Midbrain (tissue), 1 donor: ENCODE results near the gene CIC.
"Not testable (repeated sequence)": the region's sequence is repeated elsewhere in the genome, so short reads cannot be mapped to it uniquely, and the experiment has no call there.

Source experiments
- DNase-seq: peaks from one replicate; lab custom pipeline; 2025; lab: John Stamatoyannopoulos, UW

The CIC gene

DNA sequence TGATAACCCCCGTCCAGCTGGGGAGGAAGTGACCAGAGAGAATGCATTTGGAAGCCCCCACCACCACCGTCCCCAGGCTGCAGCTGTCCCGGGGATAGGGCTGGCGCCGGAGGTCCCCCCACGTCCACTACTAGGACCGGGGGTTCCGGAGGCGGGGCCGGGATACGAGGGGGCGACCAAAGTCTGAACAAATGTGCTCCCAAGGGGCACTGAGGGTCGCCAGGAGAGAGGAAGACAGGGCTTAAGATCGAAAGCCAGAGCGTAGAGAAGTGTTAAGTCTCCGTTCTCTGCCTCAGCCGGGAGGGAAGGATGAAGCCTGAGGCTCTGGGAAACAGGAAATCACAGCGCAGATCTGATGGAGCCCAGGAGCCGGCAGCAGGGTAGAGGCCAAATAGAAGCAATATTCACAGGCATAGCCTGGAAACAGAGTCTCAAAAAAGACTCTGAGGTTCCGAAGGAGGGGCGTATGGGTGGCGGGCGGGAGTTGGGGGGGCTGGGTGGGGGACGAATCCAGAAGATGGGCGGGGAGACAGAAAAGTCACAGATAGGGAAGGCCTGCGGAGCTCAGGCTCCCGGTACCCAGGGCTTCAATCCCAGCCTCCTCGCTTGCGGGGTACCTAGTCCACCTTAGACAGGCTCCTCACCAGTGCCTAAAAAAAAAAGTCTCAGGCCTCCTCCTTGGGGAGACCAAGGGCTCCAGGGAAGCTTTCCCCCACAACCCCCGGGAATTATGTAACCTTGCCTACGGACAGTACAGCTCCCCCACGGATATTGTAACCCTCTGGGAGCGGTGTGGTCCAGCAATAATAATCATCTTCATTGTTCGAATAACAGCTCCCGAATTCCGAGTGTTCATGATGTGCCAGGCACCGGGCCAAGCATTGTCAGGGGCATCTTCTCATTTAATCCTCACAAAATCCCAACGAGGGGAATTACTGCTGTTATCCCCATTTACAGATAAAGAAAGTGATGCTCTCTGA lies 13.0 kb upstream of the CIC start:
- peak; percentile 56 for DNase-seq

DNA sequence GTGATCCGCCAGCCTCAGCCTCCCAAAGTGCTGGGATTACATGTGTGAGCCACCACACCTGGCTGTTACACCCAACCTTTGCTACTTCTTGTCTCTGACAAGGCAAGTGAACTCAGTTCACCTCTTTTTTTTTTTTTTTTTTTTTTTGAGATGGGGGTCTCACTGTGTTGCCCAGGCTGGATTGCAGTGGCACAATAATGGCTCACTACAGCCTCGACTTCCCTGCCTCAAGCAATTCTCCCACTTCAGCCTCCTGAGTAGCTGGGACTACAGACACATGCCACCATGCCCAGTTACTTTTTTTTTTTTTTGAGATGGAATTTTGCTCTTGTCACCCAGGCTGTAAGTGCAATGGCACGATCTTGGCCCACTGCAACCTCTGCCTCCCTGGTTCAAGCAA lies 11.2 kb upstream of the CIC start:
- not testable (repeated sequence) for DNase-seq

DNA sequence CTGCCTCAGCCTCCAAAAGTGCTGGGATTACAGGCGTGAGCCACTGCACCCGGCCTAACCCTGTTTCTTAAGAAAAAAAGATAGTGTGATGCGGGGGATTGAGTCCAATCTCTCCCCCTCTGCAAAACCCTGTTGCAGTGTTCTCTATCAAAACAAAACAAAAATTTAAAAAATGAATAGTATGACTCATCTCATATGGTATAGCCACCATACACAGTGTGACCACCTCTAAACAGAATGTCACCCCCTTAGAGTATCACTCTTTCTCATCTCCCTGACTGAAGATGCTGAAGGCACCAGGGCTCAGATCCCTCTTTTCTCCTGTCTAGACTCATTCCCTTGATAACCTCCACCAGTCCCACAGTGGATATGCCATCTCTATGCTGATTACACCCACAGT lies 7.3 kb upstream of the CIC start:
- no peak for DNase-seq

DNA sequence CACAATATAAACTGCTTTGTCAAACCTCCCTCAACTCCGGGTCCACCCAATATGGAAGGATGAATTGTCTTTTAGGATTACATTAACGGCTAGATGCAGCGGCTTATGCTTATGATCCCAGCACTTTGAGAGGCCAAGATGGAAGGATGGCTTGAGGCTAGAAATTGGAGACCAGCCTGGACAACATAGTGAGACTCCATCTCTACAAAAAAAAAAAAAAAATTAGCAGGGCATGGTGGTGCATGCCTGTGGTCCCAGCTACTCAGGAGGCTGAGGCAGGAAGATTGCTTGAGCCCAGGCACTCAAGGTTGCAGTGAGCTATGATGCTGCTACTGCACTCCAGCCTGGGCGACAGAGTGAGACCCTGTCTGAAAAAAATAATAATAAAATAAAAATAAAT lies 2.9 kb upstream of the CIC start:
- not testable (repeated sequence) for DNase-seq

DNA sequence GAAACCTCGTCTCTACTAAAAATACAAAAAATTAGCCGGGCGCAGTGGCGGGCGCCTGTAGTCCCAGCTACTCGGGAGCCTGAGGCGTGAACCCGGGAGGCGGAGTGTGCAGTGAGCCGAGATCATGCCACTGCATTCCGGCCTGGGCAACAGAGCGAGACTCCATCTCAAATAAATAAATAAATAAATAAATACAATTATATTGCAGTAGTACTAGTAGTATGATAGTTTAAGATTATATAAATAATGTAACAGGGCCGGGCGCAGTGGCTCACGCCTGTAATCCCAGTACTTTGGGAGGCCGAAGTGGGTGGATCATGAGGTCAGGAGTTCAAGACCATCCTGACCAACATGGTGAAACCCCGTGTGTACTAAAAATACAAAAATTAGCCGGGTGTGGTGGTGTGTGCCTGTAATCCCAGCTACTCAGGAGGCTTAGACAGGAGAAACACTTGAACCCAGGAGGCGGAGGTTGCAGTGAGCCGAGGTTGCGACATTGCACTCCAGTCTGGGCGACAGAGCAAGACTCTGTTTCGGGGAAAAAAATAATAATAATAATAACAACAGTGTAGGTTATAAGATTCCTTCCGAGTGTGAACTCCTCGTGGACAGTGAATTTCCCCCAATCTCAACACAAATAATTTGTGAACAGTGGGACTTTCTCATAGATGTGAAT lies 2.0 kb upstream of the CIC start:
- not testable (repeated sequence) for DNase-seq

DNA sequence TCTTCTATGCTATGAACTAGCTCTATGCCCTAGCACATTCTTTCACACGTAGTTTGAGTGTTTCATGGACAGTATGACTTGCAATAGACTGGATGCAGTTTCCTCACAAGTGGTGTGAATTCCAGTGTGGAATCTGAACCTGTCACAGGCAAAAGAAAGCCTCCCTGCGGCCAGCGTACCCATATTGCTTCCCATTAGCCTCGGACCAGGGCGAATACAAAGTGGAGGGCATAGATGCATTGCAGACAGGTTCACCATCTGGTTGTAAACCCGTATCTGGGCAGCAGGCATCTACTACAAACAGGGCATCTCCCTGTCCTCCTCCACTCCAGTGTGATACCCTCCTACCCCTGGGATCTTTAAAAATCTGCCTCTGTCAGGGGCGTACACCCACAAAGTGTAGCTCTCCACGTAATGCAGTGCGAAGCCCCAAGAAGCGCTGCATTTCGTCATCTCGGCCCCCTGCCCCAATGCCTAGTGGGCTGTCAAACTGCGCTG lies 1.4 kb upstream of the CIC start:
- DNase-seq, result no peak

DNA sequence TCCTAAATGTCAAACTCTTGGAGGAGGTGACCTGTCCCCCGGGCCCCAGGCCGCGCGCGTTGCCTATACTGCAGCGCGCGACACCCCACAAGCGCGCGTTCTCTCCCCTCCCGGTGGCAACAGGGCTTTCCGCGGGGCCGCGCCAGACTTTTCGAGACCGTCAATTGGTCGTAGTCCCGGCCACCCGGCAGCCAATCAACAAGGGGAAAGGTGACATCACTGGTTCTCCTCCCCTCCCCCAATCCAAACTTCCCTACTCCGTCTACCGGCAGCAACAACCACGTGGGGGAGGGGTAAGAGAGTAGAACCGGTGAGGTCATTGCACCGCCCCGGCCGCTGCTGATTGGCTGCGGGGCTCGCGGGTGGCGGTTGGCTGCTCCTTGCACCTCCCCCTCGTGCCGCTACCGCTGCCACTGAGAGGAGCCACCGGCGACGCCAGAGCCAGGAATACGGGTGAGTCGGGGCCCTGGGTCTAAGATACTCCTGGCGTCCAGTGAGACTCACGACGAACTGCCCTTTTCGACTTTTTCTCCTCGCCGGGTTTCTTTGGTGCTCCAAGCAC lies 829 bp upstream of the CIC start:
- DNase-seq, result peak; percentile 100

DNA sequence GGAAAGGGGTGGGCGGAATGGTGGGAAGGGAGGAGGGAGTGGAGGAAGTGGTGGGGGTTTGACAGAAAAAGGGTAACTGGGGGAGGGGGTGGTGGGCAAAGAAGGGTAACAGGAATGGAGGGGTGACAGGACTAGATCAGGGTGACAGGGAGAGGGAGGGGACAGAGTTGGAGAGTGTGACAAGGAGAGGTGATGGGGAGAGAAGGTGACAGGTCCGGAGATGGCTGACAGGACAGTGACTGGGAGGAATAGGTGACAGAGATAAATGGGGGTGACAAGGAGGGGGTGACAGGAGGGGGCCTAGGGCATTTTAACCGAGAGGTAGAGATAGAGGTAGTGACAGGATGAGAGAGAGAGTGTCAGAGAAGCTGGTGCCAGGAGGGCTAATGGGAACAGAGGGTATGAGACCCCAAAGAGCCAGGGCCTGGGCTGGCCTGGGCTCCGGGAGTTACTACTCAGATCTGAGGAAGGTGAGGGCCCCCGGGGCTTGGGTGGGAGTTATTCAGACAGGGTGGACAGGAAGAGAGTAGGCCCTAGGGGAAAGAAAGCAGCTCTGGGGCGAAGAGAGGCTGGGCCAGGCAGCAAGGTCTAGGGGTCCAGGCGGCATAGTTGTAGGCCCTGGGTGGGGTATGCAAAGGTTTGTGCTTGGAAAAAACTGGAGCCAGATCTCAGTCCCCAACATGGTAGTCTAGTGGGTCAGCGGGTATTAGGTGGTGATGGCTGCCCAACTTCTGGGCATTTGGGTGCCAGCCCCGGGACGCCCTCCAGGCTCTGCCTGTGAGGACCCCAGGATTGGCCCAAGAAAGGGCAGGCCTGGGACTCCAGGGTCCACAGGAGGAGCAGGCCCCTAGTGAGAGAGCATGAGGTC lies 660 bp downstream of the CIC start:
- no peak for DNase-seq

DNA sequence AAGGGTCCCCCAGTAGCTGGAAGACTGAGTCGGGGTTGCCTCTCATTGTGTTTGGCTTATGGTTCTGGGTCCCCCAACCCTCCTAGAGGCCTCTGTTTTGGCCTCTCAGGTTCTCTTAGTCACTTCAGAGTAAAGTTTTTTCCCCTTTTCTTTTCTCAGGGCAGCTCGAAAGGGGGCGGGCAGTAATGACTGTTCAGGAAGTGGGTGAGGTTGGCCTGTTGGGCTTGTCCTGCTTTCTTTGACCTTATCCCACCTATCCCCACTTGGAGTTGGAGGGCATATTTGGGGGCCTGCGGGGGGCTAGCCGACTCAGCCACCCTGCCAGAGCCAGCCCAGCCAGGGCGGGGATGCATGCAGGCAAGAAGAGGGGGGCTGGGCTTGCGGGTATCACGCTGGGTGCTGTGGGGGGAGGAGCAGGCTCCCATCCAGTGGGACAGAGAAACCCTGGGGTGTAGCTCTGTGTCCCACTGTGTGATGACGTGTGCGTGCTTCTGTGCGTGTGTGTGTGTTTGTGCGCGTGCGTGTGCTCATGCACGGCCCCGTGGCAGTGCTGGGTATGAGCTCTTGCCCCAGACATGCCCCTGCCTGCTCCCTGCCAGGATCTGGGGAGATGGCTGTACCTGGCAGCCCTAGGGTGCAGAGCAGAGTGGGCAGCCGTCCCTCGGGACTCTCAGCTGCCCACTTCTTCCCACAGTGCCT lies 1.4 kb downstream of the CIC start:
- DNase-seq, result peak; percentile 67

DNA sequence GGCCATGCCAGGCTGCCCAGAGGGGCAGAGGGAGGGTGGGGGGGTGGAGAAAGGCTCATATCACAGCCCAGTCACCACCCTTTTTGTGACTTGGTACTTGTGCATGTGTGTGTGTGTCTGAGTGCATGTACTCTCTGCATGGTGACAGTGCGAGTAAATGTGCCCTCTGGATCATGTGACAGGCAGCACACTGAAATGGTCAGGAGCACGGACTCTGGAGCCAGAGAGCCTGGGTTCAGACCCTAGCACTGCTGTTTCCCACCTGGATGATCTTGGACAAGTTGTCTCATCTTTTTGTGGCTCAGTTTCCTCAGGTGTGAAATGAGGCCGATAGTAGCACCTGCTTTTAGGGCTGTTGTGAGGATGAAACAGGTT lies 2.0 kb downstream of the CIC start:
- no peak for DNase-seq

DNA sequence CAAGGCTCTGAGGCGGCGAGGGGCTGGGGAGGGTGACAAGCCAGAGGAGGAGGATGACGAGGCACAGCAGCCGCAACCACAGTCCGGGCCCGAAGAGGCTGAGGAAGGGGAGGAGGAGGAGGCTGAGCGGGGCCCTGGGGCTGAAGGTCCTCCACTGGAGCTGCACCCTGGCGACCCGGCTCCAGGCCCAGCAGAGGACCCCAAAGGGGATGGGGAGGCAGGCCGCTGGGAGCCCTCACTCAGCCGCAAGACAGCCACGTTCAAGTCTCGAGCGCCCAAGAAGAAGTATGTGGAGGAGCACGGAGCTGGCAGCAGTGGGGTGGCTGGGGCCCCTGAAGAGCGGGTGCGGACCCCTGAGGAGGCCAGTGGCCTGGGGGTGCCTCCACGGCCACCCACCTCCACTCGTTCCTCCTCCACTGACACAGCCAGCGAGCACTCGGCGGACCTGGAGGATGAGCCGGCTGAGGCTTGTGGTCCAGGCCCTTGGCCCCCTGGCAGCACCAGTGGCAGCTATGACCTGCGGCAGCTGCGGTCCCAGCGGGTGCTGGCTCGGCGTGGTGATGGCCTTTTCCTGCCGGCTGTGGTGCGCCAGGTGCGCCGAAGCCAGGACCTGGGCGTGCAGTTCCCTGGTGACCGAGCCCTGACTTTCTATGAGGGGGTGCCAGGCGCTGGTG lies 2.9 kb downstream of the CIC start:
- DNase-seq, result no peak

DNA sequence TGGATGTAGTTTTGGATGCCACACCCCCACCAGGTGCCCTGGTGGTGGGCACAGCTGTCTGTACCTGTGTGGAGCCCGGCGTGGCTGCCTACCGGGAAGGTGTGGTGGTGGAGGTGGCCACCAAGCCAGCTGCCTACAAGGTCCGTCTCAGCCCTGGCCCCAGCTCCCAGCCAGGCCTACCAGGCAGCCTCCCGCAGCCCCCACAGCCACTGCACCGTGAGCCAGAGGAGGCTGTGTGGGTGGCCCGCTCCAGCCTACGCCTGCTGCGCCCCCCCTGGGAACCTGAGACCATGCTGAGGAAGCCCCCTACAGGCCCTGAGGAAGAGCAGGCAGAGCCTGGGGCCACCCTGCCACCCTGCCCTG lies 3.5 kb downstream of the CIC start:
- DNase-seq, result no peak

DNA sequence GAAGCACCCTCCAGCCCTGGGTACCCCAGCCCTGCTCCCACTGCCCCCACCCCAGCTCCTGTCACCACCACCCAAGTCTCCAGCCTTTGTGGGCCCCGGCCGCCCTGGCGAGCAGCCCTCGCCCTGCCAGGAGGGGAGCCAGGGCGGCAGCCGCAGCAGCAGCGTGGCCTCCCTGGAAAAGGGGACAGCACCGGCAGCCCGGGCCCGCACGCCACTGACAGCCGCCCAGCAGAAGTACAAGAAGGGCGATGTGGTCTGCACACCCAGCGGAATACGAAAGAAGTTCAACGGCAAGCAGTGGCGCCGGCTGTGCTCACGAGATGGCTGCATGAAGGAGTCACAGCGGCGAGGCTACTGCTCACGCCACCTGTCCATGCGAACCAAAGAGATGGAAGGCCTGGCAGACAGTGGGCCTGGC lies 3.9 kb downstream of the CIC start:
- DNase-seq, result no peak

DNA sequence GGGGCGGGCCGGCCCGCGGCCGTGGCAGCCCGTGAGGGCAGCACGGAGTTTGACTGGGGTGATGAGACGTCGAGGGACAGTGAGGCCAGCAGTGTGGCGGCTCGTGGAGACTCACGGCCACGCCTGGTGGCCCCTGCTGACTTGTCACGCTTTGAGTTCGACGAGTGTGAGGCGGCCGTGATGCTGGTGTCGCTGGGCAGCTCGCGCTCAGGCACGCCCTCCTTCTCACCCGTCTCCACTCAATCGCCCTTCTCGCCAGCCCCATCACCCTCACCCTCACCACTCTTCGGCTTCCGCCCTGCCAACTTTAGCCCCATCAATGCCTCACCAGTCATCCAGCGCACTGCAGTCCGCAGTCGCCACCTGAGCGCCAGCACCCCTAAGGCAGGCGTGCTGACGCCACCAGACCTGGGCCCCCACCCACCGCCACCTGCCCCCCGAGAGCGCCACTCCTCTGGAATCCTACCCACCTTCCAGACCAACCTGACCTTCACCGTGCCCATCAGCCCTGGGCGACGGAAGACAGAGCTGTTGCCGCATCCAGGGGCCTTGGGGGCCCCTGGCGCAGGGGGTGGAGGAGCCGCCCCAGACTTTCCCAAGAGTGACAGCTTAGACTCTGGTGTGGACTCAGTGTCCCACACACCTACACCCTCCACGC lies 4.5 kb downstream of the CIC start:
- no peak for DNase-seq

DNA sequence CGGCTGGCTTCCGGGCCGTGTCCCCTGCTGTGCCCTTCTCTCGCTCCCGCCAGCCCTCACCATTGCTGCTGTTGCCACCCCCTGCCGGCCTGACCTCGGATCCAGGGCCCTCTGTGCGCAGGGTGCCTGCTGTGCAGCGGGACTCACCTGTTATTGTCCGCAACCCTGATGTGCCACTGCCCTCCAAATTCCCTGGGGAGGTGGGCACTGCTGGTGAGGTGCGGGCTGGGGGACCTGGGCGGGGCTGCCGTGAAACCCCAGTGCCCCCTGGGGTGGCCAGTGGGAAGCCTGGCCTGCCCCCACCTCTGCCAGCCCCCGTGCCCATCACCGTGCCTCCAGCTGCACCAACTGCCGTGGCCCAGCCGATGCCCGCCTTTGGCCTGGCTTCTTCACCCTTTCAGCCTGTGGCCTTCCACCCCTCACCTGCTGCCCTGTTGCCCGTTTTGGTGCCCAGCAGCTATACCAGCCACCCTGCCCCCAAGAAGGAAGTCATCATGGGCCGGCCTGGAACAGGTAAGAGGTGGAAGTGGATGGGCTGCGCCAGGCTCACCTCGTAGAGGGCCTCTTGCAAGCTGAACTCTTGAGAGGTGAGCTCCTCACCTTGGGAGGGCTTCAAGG lies 5.1 kb downstream of the CIC start:
- DNase-seq, result no peak

DNA sequence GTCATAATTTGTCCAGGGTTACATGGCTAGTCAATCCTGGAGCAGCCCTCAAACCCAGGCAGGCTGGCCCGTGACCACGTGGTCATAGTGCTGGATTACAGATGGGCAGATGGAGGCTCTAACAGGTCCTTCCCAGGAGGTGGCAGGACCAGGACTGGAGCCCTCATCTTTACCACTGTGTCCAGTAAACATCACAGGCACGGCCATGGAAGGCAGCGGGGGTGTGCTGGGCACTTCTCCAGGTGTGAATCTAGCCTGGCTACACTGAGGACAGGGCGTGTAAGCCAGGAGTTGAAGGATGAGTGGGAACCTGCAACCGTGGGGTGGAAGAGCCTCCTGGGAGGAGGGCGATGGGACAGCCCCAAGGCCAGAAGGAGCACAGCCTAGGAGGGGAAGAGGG lies 6.1 kb downstream of the CIC start:
- no peak for DNase-seq

DNA sequence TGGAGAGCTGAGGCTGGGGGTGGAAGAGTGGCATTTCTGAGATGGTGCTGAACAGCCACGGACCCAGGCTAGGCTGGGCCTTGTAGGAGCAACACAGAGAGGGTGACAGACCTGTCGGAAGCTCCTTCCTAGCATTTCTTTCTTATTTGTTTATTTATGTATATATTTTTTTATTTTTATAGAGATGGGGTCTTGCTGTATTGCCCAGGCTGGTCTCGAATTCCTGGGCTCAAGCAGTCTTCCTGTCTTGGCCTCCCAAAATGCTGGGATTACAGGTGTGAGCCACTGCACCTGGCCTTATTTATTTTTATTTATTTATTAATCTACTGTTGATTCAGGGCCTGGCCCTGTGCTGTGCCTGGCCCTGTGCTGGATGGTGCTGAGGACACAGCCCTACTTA lies 6.5 kb downstream of the CIC start:
- DNase-seq, result no peak

DNA sequence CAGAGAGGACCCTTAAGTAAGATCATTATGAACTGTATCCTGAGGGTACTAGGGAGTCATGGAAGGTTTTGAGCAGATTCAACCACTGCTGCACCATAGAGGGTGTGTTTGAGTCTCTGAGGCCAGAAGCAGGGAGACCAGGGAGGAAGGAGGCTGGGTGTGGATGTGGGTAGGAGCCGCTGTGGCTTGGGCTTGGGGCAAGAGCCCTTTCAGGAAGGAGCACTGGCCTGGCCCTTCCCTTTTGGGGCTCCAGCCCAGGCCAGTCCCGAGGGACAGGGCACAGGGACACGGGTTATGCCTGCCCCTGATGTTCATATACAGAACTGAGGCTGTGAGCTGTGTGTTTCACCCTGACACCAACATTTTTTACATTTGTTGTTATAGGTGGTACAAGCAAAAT lies 7.2 kb downstream of the CIC start:
- no peak for DNase-seq

DNA sequence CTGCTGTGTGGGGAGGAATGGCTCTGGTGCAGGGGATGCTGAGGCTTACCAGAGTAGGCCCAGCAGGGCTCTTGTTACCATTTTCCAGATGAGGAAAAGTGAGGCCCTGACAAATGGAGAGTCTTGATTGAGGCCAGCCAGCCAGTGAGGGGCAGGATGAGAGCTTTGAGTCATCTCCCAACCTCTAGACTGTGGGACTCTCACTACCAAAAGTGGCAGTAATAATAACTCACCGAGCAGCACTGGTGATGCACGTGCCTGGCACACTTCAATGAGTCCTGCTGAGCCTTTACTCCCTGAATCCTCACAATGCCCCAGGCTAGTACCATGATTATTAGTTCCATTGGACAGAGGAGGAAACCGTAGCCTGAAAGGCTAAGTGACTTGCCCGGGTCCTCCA lies 7.8 kb downstream of the CIC start:
- DNase-seq, result no peak
